Brain microvascular endothelial cell (primary cell): ENCODE results near the gene TPP1.

ENCODE experiments used
- DNase-seq: peaks from one replicate; pipeline ENCODE4 v3.0.0-alpha.2; 2020
- H3K27ac ChIP-seq: fragments of 250-450 bp; sonication (Bioruptor Pico); 2 replicates; pipeline ENCODE4 v1.5.1; 2020; ENCODE audit warnings: mild to moderate bottlenecking, moderate library complexity
- H3K27me3 ChIP-seq: fragments of 250-450 bp; sonication (Bioruptor Pico); replicated peaks from 2 replicates; pipeline ENCODE4 v1.5.1; 2020; ENCODE audit warnings: mild to moderate bottlenecking
- H3K36me3 ChIP-seq: fragments of 250-450 bp; sonication (Bioruptor Pico); replicated peaks from 2 replicates; pipeline ENCODE4 v1.5.1; 2020; ENCODE audit warnings: mild to moderate bottlenecking
- H3K4me3 ChIP-seq: 2 replicates; pipeline ENCODE4 v1.5.1; 2011; ENCODE audit warnings: low read depth, mild to moderate bottlenecking, control low read depth, low read length, moderate library complexity
- CTCF ChIP-seq: IDR thresholded peaks from 2 replicates; pipeline ENCODE4 v1.5.1; 2011; ENCODE audit warnings: low read depth, mild to moderate bottlenecking, moderate library complexity, low read length, control low read depth, inconsistent platforms; ENCODE audit errors: missing control alignments
- in situ Hi-C: cut with HindIII; loops from 2 replicates; pipeline ENCODE4 v1.10.0; 2017; ENCODE audit warnings: low sequenced_read_pairs, low pct_ligation_motif_present

Gene TPP1

GRCh38 chr11:6655020-6655789 lies 36.0 kb upstream of the TPP1 start:
- Histone ChIP-seq H3K36me3 (no peaks in the 10 kb centered on the region), H3K27me3 (peaks cover 46% of the 10 kb centered on the region), H3K27ac (no peak overlapping the region), H3K4me3 (peak overlapping the region; percentile 26)
- in situ Hi-C loops, result no loop called here
- TF ChIP-seq CTCF, result no peak
- DNase-seq, result no peak

GRCh38 chr11:6654281-6655019 lies 35.2 kb upstream of the TPP1 start:
- Histone ChIP-seq H3K36me3 (no peaks in the 10 kb centered on the region), H3K27me3 (peaks cover 50% of the 10 kb centered on the region), H3K4me3 (no peak overlapping the region), H3K27ac (no peak overlapping the region)
- in situ Hi-C loops, result no loop called here
- no peak for DNase-seq
- TF ChIP-seq CTCF, result no peak

- DNase-seq, result no peak
- Histone ChIP-seq H3K27ac (no peak overlapping the region), H3K36me3 (no peaks in the 10 kb centered on the region), H3K4me3 (no peak overlapping the region), H3K27me3 (peaks cover 55% of the 10 kb centered on the region)
- no peak for TF ChIP-seq CTCF
- in situ Hi-C loops, result no loop called here
Observed at GRCh38 chr11:6653656-6654055, 34.4 kb upstream of the TPP1 start.

GRCh38 chr11:6653097-6653496 lies 33.9 kb upstream of the TPP1 start:
- no peak overlapping the region for H3K27ac ChIP-seq

GRCh38 chr11:6652182-6652581 lies 33.0 kb upstream of the TPP1 start:
- in situ Hi-C loops, result no loop called here
- peaks cover 57% of the 10 kb centered on the region for H3K27me3 ChIP-seq
- DNase-seq, result no peak

More at GRCh38 chr11:6653097-6653496, 33.9 kb upstream of the TPP1 start:
- no peaks in the 10 kb centered on the region for H3K36me3 ChIP-seq
- peaks cover 58% of the 10 kb centered on the region for H3K27me3 ChIP-seq
- DNase-seq, result no peak
- no peak for TF ChIP-seq CTCF
- in situ Hi-C loops, result no loop called here
- H3K4me3 ChIP-seq, result no peak overlapping the region

More at GRCh38 chr11:6652182-6652581, 33.0 kb upstream of the TPP1 start:
- Histone ChIP-seq H3K27ac (no peak overlapping the region), H3K36me3 (no peaks in the 10 kb centered on the region), H3K4me3 (no peak overlapping the region)
- TF ChIP-seq CTCF, result no peak
